ENCODE measurements around the gene GAGE13. TPM values are rescaled to one million over a fixed set of nuclear protein-coding genes. Genes with fewer than 3 reads are reported as not detected.

GAGE13 gene
- total RNA-seq, 3 donors from 2014 or later: not detected

Other genes with a start within 250 kb of the GAGE13 start
- 10 to 100 TPM; 21.2 to 28.4 (median 24.6) TPM for gene GPKOW, start 207.8 kb upstream of the GAGE13 start, total RNA-seq
- 1 to 10 TPM in 1 of 3 donors, under 1 TPM in 2; 0.81 to 1.6 (median 0.84) TPM for gene MAGIX, start 168.8 kb upstream of the GAGE13 start, total RNA-seq
- 100 to 1,000 TPM; 111 to 134 (median 126) TPM for gene PLP2, start 159.7 kb upstream of the GAGE13 start, total RNA-seq
- gene PRICKLE3, start 145.2 kb upstream of the GAGE13 start, total RNA-seq: 10 to 100 TPM in 2 of 3 donors, 1 to 10 TPM in 1; 9.2 to 11.7 (median 10.3) TPM
- 1 to 10 TPM; 3.1 to 5.3 (median 3.8) TPM for gene SYP, start 131.4 kb upstream of the GAGE13 start, total RNA-seq
- gene CACNA1F, start 98.2 kb upstream of the GAGE13 start, total RNA-seq: under 1 TPM in 2 of 3 donors, not detected in 1; 0.13 to 0.19 TPM
- 10 to 100 TPM; 22.7 to 23.4 (median 22.8) TPM for gene CCDC22, start 96.1 kb upstream of the GAGE13 start, total RNA-seq
- 10 to 100 TPM; 14.7 to 18.5 (median 16.1) TPM for gene FOXP3, start 66.9 kb upstream of the GAGE13 start, total RNA-seq
- 1 to 10 TPM; 2.4 to 3.4 (median 3.1) TPM for gene PPP1R3F, start 61.8 kb upstream of the GAGE13 start, total RNA-seq
- not detected for gene GAGE10, start 27.9 kb upstream of the GAGE13 start, total RNA-seq
- not detected for gene GAGE12J, start 9.5 kb upstream of the GAGE13 start, total RNA-seq
- not detected for gene GAGE12C, start 200.6 kb downstream of the GAGE13 start, total RNA-seq
- not detected for gene GAGE12D, start 210.2 kb downstream of the GAGE13 start, total RNA-seq
- not detected for gene GAGE12E, start 219.7 kb downstream of the GAGE13 start, total RNA-seq
- gene GAGE12F, start 229.3 kb downstream of the GAGE13 start, total RNA-seq: under 1 TPM in 1 of 3 donors, not detected in 2; 0.42 TPM
- under 1 TPM in 1 of 3 donors, not detected in 2; 0.42 TPM for gene GAGE12G, start 238.8 kb downstream of the GAGE13 start, total RNA-seq
- not detected for gene GAGE12H, start 248.4 kb downstream of the GAGE13 start, total RNA-seq